Measurements from ENCODE around the gene ARSG. TPM values are rescaled to one million over a fixed set of nuclear protein-coding genes. Genes with fewer than 3 reads are reported as not detected.

The ARSG gene
- total and polyA plus RNA-seq, 2 donors (not counting 3 experiments of a cell fraction or from before 2014, with no cell fraction given) = 3.9 to 7.0 TPM

DNA sequence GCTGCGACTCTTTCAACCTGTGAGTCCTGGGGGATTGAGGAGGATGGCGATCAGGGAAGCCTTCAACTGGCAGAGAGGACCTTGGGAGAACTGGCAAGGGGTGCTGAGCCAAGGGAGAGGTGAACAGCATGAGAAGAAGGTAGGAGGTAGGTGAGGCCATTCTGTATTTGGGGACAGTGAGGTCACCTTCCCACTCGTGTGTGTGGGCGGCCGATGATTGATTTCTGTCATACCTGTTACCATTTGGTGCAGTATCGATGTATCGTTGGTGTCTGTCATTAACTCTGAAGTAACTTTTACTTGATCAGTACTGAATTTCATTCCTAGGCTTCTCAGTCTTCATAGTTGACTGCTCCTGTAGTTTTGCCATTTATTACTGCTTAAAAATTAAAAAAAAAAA, 3.8 kb downstream of the ARSG start:
- no peaks in the 10 kb centered on the region for H3K27me3 ChIP-seq (ENCODE audit: control insufficient read depth in 2 of 2, insufficient read depth in 2 of 2, low read length in 2 of 2)
- H3K79me2 ChIP-seq (ENCODE audit: control insufficient read depth, insufficient read depth, low read length) = no peaks in the 10 kb centered on the region
- H4K20me1 ChIP-seq (replicated peaks; ENCODE audit: control insufficient read depth, extremely low read depth, insufficient read depth, low read length) = no peaks in the 10 kb centered on the region
- FAIRE-seq (no peak), DNase-seq (ENCODE audit: low read depth, low spot score) (no peak)
- H3K4me2 ChIP-seq (ENCODE audit: insufficient read depth, low read length) = no peak overlapping the region
- H2AFZ ChIP-seq (ENCODE audit: low read depth, low read length) = no peak overlapping the region
- H3K27ac ChIP-seq (ENCODE audit: insufficient read depth, low read depth, low read length) = no peak overlapping the region
- no peak overlapping the region for H3K9ac ChIP-seq (replicated peaks; ENCODE audit: extremely low read depth, insufficient read depth, low read length)
- CTCF ChIA-PET = no interaction called here
- no peaks in the 10 kb centered on the region for H3K9me1 ChIP-seq (replicated peaks; ENCODE audit: control insufficient read depth, extremely low read depth, insufficient read depth, low read length)
- BruUV-seq (replicated peaks) = no TSS peak
- POLR2A ChIA-PET = no interaction called here
- TF ChIP-seq POLR2A (IDR thresholded peaks at IDR 0.05; ENCODE audit: low read depth, low read length) = no peak
- TF ChIP-seq JUN (IDR thresholded peaks at IDR 0.05; ENCODE audit: borderline replicate concordance, insufficient read depth, insufficient read length, low read depth) = no peak
- no peak for TF ChIP-seq GATA2 (IDR thresholded peaks at IDR 0.05; ENCODE audit: insufficient read depth, insufficient read length, low read depth, low read length)
- no peak for TF ChIP-seq MYC (IDR thresholded peaks at IDR 0.05; ENCODE audit: low read depth, low read length)
- TF ChIP-seq FOS (IDR thresholded peaks at IDR 0.05; ENCODE audit: borderline replicate concordance, insufficient read depth, low read length) = no peak
- TF ChIP-seq CTCF (IDR thresholded peaks at IDR 0.05; ENCODE audit: extremely low read depth in 1 of 2, insufficient read depth in 1 of 2, low read depth in 1 of 2, low read length in 2 of 2) = no peak
- TF ChIP-seq POLR2AphosphoS5 (IDR thresholded peaks at IDR 0.05; ENCODE audit: insufficient read depth, low read depth, low read length) = no peak
- TF ChIP-seq, protein P1, sequence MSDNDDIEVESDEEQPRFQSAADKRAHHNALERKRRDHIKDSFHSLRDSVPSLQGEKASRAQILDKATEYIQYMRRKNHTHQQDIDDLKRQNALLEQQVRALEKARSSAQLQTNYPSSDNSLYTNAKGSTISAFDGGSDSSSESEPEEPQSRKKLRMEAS (IDR thresholded peaks at IDR 0.05; ENCODE audit: insufficient read depth, insufficient read length) = no peak
- intact Hi-C loops (cut with micrococcal nuclease) = no loop called here
- no peak overlapping the region for H3K4me3 ChIP-seq (replicated peaks in 1 of 3; ENCODE audit: insufficient read depth in 1 of 3, low read depth in 1 of 3, low read length in 3 of 3)
- dilution Hi-C loops (cut with MboI; ENCODE audit: extremely low pct_ligation_motif_present, low sequenced_read_pairs) = no loop called here
- no peaks in the 10 kb centered on the region for H3K9me3 ChIP-seq (replicated peaks; ENCODE audit: control insufficient read depth, insufficient read depth, low read length)
- no peaks in the 10 kb centered on the region for H3K36me3 ChIP-seq (ENCODE audit: control insufficient read depth in 2 of 2, extremely low read depth in 1 of 2, insufficient read depth in 2 of 2, low read length in 2 of 2)
- H3K4me1 ChIP-seq (ENCODE audit: control insufficient read depth, extremely low read depth, insufficient read depth, low read length) = peaks cover 15% of the 10 kb centered on the region
